Fibroblast of mammary gland (primary cell): ENCODE results near the gene TBC1D10B.
"Not testable (repeated sequence)": the region's sequence is repeated elsewhere in the genome, so short reads cannot be mapped to it uniquely, and the experiment has no call there.

Experiments
- DNase-seq: peaks from one replicate; pipeline ENCODE4 v3.0.0-alpha.2; 2010; ENCODE audit warnings: low read depth
- H3K4me3 ChIP-seq: 2 replicates; pipeline ENCODE4 v1.5.1; 2011; ENCODE audit warnings: low read depth, mild to moderate bottlenecking, low read length, moderate library complexity; ENCODE audit not compliant: control insufficient read depth
- CTCF ChIP-seq: conservative IDR thresholded peaks from 2 replicates; pipeline ENCODE4 v1.5.1; 2011; ENCODE audit warnings: low read depth, low read length, inconsistent platforms; ENCODE audit not compliant: control insufficient read depth, insufficient read depth

The TBC1D10B gene

GRCh38 chr16:30335598-30336474, 34.5 kb downstream of the TBC1D10B start:
- peak; percentile 26 for DNase-seq
- no peak for TF ChIP-seq CTCF
- peak overlapping the region; percentile 51 for H3K4me3 ChIP-seq

GRCh38 chr16:30335028-30335597, 35.2 kb downstream of the TBC1D10B start:
- peak; percentile 56 for DNase-seq
- H3K4me3 ChIP-seq: peak overlapping the region; percentile 59

- DNase-seq: peak; percentile 73
- peak overlapping the region; percentile 51 for H3K4me3 ChIP-seq
Measured at GRCh38 chr16:30334473-30334989, 35.8 kb downstream of the TBC1D10B start.

GRCh38 chr16:30324220-30324619, 46.1 kb downstream of the TBC1D10B start:
- DNase-seq, H3K4me3 ChIP-seq: not testable (repeated sequence)

- H3K4me3 ChIP-seq, DNase-seq: not testable (repeated sequence)
Measured at GRCh38 chr16:30318647-30319046, 51.6 kb downstream of the TBC1D10B start.

GRCh38 chr16:30310937-30311336, 59.4 kb downstream of the TBC1D10B start:
- not testable (repeated sequence) for H3K4me3 ChIP-seq

GRCh38 chr16:30309255-30309654, 61.0 kb downstream of the TBC1D10B start:
- not testable (repeated sequence) for DNase-seq, H3K4me3 ChIP-seq

More at GRCh38 chr16:30310937-30311336, 59.4 kb downstream of the TBC1D10B start:
- not testable (repeated sequence) for DNase-seq
